Hindlimb muscle (tissue), 1 donor: ENCODE measurements around the gene APOL4. TPM values are rescaled to one million over a fixed set of nuclear protein-coding genes. Genes with fewer than 3 reads are reported as not detected.
"Not testable (repeated sequence)": the region's sequence is repeated elsewhere in the genome, so short reads cannot be mapped to it uniquely, and the experiment has no call there.

ENCODE experiments used
- DNase-seq: peaks from one replicate; pipeline ENCODE4 v3.0.0-alpha.2; 2013
- polyA plus RNA-seq: library from polyadenylated mRNA; unstranded; fragments of 120-200 nt; gene quantifications from one replicate; pipeline ENCODE4 v1.2.1, GENCODE V29; 2013; ENCODE audit not compliant: insufficient read length

Gene APOL4, protein sequence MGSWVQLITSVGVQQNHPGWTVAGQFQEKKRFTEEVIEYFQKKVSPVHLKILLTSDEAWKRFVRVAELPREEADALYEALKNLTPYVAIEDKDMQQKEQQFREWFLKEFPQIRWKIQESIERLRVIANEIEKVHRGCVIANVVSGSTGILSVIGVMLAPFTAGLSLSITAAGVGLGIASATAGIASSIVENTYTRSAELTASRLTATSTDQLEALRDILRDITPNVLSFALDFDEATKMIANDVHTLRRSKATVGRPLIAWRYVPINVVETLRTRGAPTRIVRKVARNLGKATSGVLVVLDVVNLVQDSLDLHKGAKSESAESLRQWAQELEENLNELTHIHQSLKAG
- polyA plus RNA-seq, result 11.8 TPM

DNA sequence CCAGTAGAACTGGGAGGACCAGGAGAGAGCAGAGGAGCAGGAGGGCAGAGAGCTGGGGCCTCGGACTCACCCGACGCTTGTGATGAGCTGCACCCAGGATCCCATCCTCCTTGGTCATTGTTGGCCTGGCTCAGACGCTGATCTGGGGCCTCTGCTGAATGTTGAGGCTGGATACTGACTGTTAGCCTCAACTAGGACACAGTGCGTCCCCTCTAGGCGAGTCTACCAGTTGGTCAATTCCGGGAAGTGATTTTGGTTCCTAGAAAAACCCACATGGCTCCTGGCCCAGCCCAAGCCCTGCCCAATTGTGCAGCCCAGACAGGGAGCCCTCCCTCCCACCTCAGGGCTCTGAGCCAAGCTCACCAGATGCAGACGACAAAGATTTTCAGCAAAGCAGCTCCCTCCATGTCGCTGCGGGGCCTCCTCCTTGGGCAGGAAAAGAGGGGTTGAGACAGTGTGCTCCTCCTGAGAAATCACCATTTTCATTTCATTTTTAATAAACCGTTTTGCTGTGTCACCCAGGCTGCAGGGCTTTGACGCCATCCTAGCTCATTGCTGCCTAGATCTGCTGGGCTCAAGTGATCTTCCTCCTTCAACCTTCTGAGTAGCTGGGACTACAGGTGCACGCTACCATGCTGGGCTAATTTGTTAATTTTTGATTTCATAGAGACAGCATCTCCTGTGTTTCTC is at the start of gene APOL4:
Gene APOL4, minus strand, starts transcription at position 180 of the 690 bp plus-strand sequence. Its CDS starts 75 bp downstream, at position 105.
- DNase-seq, result peak; percentile 78

GRCh38 chr22:36250292-36250960 is 48.8 kb upstream of the APOL4 start:
- not testable (repeated sequence) for DNase-seq

DNA sequence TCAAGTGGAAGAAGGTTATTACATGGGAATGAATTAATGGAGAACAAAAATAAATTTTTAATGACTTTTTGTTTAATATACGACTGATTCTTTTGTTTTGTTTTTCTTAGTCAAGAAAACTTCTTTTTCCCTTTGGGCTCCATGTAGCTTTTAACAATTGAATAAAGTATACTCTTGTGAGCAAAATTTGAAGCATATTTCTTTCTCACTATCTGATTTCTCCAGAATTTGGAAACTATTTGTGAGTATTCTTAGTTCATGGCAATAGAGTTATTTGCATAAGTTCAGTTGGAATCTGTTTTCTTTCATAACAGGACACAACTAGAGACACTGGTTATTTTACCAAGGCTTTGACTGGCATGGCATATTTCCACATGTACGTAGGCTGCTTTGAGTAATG is 47.6 kb upstream of the APOL4 start:
- no peak for DNase-seq

- DNase-seq, result no peak
Observed at GRCh38 chr22:36247955-36248354, 46.3 kb upstream of the APOL4 start.

GRCh38 chr22:36246718-36247117 is 45.1 kb upstream of the APOL4 start:
- DNase-seq, result no peak

DNA sequence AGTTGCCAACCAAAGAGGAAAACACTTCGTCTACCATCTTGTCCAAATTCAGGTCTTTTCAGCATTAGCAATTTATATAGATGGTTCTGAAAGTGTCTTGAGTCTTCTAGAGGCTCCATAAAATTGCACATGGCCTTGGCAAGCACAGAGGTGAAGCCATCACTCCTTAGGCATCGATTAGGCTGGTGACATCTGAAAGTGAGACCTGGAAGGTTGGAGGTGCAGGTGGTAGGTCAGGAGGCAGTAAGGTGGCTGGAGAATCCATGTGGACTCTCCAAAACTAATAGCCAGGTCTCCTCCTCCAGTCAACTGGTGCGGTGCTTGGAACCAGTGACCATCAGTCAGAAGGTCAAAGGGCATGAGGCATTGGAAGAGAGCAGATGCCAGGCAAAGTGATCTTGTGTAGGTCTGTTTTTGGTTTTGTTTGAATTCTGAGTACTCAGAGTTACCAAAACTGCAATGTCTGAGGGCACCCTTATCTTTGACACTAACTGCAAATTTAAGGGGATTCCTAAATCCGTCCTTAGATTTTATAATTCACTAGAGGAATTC is 44.3 kb upstream of the APOL4 start:
- no peak for DNase-seq

GRCh38 chr22:36244522-36245391 is 43.1 kb upstream of the APOL4 start:
- no peak for DNase-seq

- DNase-seq, result no peak
Observed at GRCh38 chr22:36243986-36244385, 42.4 kb upstream of the APOL4 start.

DNA sequence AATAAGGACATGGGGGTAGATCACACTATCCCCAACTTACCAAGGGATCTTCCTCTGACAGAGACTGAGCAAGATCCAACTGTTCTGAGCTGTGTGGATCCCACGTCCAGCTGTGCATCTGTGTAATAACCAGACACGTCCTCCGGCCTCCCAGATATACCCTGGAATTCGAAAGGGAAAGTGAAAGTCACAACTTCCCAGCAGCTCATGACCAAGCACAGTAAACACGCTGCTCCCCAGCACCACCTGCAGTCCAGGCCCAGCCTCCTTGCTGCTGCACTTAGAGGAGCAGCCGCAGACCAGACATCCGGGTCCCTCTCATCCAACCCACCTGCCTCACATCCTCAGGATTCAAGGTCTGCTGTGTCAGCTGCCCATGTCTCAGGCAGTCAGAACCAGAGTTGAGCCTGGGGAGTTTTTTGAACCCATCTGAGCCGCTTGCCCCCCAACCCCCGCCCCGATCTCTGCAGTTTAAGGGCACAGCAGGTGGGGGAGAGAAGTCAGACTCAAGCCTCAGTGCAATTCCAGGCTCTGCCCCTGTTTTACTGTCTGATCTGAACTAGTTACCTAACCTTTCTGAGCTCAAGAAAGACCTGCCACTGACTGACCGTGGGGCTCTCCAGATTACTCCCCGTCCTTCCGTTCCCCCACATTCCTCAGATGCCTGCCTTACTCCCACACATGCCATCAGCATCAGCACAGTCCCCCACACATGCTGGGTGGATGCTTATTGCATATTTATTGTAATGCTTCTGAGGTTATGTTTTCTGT is 38.0 kb upstream of the APOL4 start, which contains the start of gene APOL2:
Gene APOL2, minus strand, starts transcription at position 127 of the 771 bp plus-strand sequence. CDS start 6,365 bp downstream, outside the sequence.
- peak; percentile 92 for DNase-seq

GRCh38 chr22:36239150-36239400 is 37.5 kb upstream of the APOL4 start:
- DNase-seq, result no peak

DNA sequence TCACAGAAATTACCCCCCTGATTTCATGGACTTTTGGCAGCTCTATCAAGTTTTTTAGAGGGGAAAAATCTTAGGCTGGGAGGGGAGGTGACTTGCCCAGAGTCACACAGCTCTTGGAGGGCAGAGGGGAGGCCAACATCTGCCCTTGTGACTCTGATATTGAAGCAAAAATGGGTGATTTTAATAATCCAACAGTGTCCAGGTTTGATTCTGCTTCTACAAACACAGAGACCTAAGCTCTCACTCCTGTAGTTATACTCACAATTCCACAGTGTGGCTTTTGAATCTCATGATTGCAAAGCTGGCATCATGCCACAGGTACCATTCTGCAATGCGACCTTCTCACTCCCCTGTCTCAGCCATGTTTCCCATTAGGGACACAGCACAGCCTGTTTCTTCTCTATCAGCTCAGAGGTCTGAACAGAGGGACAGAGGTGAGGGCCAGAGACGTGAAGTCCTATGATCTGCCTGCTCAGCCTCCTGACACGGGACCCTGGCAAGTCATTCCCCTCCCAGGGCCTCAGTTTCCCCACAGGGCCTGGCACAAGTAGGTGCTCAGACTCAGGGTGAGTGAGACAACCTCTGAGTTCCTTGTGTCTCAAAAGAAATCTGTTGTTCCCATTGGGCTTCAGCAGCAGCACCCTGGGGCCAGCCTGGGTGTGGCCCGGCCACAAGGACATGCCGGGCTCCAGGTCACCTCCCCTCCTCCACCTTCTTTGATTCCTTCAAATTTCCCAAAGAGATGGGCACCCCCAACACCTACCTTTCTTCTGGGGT is 37.0 kb upstream of the APOL4 start:
- DNase-seq, result no peak

GRCh38 chr22:36237462-36238372 is 36.1 kb upstream of the APOL4 start:
- DNase-seq, result no peak

- no peak for DNase-seq
Observed at GRCh38 chr22:36236388-36237319, 35.0 kb upstream of the APOL4 start.

DNA sequence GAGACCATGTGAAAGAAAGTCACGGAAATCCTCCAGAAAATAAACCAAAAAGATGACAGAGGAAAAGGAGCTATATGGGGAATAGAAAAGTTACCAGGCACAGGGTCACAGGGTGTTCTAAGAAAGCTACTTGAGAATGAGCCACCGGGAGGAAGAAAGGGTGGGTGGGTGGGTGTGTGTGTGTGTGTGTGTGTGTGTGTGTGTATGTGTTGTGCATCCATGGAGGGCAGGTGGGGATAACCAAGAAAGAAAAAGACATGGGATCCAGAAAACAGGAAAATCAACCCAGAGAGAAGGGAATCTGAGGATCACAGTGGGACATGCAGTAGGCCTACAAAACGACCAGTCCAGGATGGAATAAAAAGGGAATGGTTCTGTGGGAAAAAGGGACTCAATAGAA is 34.0 kb upstream of the APOL4 start:
- DNase-seq, result no peak

DNA sequence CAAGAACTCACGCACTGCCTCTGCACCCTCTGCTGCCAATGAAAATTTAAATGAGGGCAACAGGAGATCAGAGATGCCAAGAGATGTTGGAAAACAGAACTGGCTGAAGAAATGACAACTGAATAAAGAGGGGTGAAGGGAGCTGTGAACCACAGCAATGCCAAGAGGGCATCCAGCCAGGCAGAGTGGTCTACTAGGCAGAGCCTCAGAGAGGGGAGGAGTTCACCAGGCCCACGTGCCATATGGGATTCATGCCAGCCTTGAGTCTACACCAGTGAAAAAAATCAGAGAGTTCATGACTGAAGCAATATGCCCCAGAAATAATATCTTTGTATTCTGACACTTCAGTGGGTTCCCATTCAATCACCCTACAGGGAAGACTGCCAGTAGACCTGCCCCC is 33.3 kb upstream of the APOL4 start:
- DNase-seq, result no peak

- no peak for DNase-seq
Observed at GRCh38 chr22:36234213-36234612, 32.6 kb upstream of the APOL4 start.

DNA sequence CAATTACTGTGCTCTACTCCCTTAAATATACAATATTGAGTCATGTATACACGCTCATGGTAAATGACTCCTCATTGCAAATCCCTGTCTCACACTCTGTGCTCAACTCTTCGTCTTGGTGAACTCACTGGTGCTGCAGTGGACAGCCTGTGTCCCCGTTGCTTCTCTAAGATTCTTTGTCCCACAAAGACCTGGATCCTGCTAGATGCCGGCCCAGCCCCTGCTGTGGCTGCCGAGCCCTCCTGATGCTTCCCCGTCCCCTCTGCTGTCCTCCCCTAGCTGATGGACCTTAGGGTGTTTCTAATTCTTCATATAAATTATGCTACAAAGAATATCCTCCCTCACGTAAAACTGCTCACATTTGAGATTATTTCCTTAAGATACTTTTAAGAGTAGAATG is 32.2 kb upstream of the APOL4 start:
- no peak for DNase-seq

GRCh38 chr22:36232715-36233401 is 31.2 kb upstream of the APOL4 start:
- no peak for DNase-seq
